HL-60 (cell line): ENCODE results near the gene SHLD1.
"Not testable (repeated sequence)": the region's sequence is repeated elsewhere in the genome, so short reads cannot be mapped to it uniquely, and the experiment has no call there.

ENCODE experiments used
- DNase-seq, 2 experiments: peaks; one replicate each; pipeline ENCODE4 v3.0.0-alpha.2; 2010 to 2020; ENCODE audit warnings: low read depth in 1 of 2, low spot score in 1 of 2
- H3K27ac ChIP-seq: fragments of 250-450 bp; sonication (Bioruptor Pico); replicated peaks from 2 replicates; pipeline ENCODE4 v1.5.1; 2020; ENCODE audit warnings: mild to moderate bottlenecking, moderate library complexity
- H3K27me3 ChIP-seq: fragments of 250-450 bp; sonication (Bioruptor Pico); 2 replicates; pipeline ENCODE4 v1.5.1; 2021; ENCODE audit warnings: mild to moderate bottlenecking, moderate library complexity; ENCODE audit not compliant: insufficient read depth, poor library complexity, severe bottlenecking
- H3K4me3 ChIP-seq: replicated peaks from 2 replicates; pipeline ENCODE4 v1.5.1; 2011; ENCODE audit warnings: mild to moderate bottlenecking, control low read depth, low read length; ENCODE audit not compliant: insufficient read depth
- CTCF ChIP-seq: IDR thresholded peaks from one replicate; pipeline ENCODE4 v1.5.1; 2011; ENCODE audit warnings: low read length, control low read depth, inconsistent platforms; ENCODE audit not compliant: insufficient read depth
- GABPA ChIP-seq: IDR thresholded peaks from 2 replicates; pipeline ENCODE4 v1.6.1; 2012; ENCODE audit warnings: low read depth
- POLR2AphosphoS5 ChIP-seq: IDR thresholded peaks from 2 replicates; pipeline ENCODE4 v1.6.1; 2012; ENCODE audit warnings: low read depth
- REST ChIP-seq: IDR thresholded peaks from 2 replicates; pipeline ENCODE4 v1.6.1; 2012; ENCODE audit warnings: low read depth; ENCODE audit not compliant: insufficient replicate concordance
- SPI1 ChIP-seq: IDR thresholded peaks from 2 replicates; pipeline ENCODE4 v1.6.1; 2012; ENCODE audit warnings: low read depth, mild to moderate bottlenecking, borderline replicate concordance

The SHLD1 gene

GRCh38 chr20:5719861-5720403, 30.3 kb upstream of the SHLD1 start:
- TF ChIP-seq POLR2AphosphoS5 (no peak), SPI1 (no peak), GABPA (no peak), REST (no peak), CTCF (no peak)
- no peak for DNase-seq
- Histone ChIP-seq H3K27me3 (no peaks in the 10 kb centered on the region), H3K27ac (no peak overlapping the region), H3K4me3 (no peak overlapping the region)

GRCh38 chr20:5720696-5721095, 29.5 kb upstream of the SHLD1 start:
- no peaks in the 10 kb centered on the region for H3K27me3 ChIP-seq
- no peak overlapping the region for H3K27ac ChIP-seq
- no peak for DNase-seq
- TF ChIP-seq GABPA (no peak), REST (no peak), POLR2AphosphoS5 (no peak), CTCF (no peak), SPI1 (no peak)
- no peak overlapping the region for H3K4me3 ChIP-seq

GRCh38 chr20:5721356-5721755, 28.8 kb upstream of the SHLD1 start:
- H3K4me3 ChIP-seq, H3K27ac ChIP-seq, H3K27me3 ChIP-seq, DNase-seq: not testable (repeated sequence)

DNA sequence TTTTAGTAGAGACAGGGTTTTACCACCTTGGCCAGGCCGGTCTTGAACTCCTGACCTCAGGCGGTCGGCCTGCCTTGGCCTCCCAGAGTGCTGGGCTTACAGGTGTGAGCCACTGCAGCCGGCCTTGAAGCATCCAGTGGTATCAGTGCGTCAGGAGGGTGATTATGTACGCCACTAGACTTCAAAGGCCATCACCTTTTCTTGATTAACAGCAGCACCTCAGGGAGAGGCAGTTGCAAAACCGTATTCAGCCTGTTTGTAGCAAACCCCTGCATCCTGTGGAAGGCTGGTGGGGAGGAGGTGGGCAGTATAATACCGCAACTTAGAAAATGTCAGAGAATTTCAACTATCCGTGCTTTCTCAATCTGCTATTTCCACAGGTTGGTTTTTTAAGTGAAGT, 27.3 kb upstream of the SHLD1 start:
- TF ChIP-seq SPI1 (no peak), POLR2AphosphoS5 (no peak), REST (no peak), GABPA (no peak), CTCF (no peak)
- DNase-seq = no peak
- no peak overlapping the region for H3K4me3 ChIP-seq
- H3K27me3 ChIP-seq = no peaks in the 10 kb centered on the region
- no peak overlapping the region for H3K27ac ChIP-seq

- not testable (repeated sequence) for H3K27me3 ChIP-seq, H3K4me3 ChIP-seq, DNase-seq, H3K27ac ChIP-seq
Observed at GRCh38 chr20:5725183-5725463, 25.1 kb upstream of the SHLD1 start.
